EL (cell line): ENCODE results near the gene CMTM8.
A peak's percentile ranks its signal among the peaks of the same experiment; 100 is the strongest.
"Not testable (repeated sequence)": the region's sequence is repeated elsewhere in the genome, so short reads cannot be mapped to it uniquely, and the experiment has no call there.

Experiments used
- DNase-seq: peaks from one replicate; pipeline ENCODE4 v3.0.0-alpha.2; 2016

Gene CMTM8, protein sequence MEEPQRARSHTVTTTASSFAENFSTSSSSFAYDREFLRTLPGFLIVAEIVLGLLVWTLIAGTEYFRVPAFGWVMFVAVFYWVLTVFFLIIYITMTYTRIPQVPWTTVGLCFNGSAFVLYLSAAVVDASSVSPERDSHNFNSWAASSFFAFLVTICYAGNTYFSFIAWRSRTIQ

GRCh38 chr3:32238453-32239306 lies at the start of gene CMTM8:
Gene CMTM8, plus strand, starts transcription at chr3:32238680. Its CDS starts 293 bp downstream, at chr3:32238973.
- peak; percentile 43 for DNase-seq

- DNase-seq, result no peak
Measured at GRCh38 chr3:32189693-32190092, 48.8 kb upstream of the CMTM8 start.

DNA sequence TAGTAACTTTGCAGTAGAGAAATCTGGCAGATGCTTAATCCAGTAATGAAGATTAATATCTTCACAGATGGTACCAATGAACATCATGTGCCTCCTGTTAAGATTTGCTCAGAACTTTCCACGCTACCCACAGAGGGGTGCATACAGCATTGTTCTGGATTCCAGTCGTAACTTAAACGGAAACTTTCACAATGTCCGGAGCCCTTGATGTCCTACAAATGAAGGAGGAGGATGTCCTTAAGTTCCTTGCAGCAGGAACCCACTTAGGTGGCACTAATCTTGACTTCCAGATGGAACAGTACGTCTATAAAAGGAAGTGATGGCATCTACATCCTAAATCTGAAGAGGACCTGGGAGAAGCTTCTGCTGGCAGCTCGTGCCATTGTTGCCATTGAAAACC lies 47.9 kb upstream of the CMTM8 start:
- not testable (repeated sequence) for DNase-seq

DNA sequence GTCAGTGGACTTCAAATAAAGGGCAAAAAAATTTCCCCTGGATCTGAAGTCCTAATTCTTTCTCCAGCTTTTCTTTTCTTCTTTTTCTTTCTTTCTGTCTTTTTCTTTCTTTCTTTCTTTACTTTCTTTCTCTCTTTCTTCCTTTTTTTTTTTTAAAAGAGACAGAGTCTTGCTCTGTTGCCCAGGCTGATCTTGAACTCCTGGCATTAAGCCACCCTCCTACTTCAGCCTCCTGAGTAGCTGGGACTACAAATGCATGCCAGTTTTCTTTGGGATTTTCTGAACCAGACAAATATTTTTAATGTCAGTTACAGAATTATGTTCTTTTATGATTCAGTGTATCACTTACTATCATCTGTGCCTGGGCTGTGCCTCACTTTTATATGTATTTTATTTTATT lies 45.4 kb upstream of the CMTM8 start:
- DNase-seq, result no peak

GRCh38 chr3:32194653-32195052 lies 43.8 kb upstream of the CMTM8 start:
- DNase-seq, result no peak

DNA sequence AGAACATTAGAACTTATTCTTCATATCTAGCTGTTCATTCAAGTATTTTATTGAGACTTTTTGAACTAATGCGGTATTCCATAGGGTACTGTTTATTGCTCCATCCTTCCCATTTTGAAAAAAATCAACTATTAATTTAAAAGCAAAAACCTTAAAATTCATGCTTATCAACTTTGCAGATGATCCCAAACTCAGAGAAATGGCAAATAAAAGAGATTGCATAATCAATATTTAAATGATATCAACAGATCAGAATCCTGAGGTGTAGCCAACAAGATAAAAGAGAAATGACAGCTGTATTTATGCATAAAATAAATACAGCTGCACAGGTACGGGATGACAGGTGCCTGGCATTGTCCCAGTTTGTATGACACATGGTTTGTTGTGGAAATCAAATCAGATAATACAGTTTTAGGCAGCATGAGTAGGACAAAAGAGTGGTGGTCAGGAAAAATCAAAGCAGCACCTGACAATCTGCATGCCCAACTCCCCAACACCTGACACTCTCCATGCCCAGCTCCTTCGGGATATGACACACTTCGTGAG lies 42.4 kb upstream of the CMTM8 start:
- DNase-seq, result no peak

DNA sequence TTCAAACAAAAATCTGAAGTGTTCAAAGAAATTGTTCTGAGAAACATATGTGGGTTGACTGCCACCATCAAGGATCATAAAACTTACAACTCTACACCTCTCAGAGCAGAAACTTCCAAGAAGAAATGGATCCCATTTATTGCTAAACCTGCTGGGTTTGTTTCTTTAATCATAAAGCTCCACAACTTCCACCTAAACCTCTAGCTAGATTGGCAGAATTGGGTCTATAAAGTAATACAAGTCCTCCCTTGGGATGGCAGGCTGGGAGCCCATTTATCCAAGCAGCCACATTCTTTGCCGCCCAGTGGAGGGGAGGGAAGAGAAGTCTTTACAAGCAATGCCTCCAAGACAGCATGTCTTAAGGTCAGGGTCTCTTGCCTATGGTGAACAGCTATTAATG lies 40.5 kb upstream of the CMTM8 start:
- no peak for DNase-seq

- no peak for DNase-seq
Measured at GRCh38 chr3:32198714-32199113, 39.8 kb upstream of the CMTM8 start.

- no peak for DNase-seq
Measured at GRCh38 chr3:32200490-32200889, 38.0 kb upstream of the CMTM8 start.

- no peak for DNase-seq
Measured at GRCh38 chr3:32200992-32201758, 37.3 kb upstream of the CMTM8 start.

DNA sequence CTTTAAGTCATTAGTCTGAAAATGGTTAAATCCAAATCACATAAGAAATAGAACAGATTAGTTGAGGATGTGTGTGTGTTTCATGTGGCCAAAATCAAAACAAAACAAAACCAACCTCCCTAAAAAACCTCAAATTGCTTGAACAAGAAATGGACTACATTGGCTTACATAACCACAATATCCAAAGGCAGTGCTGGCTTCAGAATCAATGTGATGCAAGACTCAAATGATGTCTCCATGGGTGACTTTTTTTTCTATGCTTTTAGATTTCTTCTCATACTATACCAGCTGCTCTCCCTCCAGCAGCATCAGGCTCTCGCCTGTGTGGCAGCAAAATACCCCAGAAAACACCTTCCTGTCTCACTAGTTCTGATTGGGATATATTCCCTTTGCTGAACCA lies 36.0 kb upstream of the CMTM8 start:
- DNase-seq, result no peak

GRCh38 chr3:32203854-32204253 lies 34.6 kb upstream of the CMTM8 start:
- peak; percentile 42 for DNase-seq

DNA sequence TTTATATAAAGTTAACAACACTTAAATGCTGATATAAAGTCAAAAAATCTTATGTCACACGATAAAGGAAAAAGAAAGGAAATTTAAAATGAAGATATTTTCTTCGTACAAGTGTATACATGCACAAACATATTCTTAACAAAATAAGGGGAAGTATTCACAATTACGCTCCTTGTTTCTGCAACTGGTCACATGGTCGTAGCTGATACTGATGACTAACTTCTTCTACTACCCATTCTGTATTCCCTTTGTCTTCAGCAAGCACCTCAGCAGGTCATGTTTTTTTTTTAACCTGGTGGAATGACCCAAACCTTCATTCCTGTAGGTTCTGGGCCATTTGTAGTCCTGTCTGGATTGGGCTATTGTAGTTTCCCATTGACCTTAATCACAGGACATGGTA lies 30.0 kb upstream of the CMTM8 start:
- DNase-seq, result no peak

- DNase-seq, result no peak
Measured at GRCh38 chr3:32215185-32215584, 23.3 kb upstream of the CMTM8 start.

GRCh38 chr3:32216172-32216783 lies 22.2 kb upstream of the CMTM8 start:
- no peak for DNase-seq

DNA sequence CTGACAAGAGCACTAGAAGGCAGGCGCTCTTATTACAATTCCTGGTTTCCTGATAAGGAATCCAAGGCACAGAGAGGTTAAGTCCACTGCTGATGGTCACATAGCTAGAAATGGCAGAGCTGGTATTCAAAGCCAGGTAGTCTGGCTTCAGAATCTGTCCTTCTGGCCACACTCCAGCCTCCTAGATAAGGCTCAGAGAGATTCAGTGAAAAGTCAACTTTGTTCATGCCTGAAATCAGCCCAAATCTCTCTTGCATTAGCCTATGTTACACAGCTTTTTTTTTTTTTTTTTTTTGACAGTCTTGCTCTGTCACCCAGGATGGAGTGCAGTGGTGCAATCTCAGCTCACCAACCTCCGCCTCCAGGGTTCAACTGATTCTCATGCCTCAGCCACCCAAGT lies 21.1 kb upstream of the CMTM8 start:
- DNase-seq, result no peak

- no peak for DNase-seq
Measured at GRCh38 chr3:32219537-32219936, 18.9 kb upstream of the CMTM8 start.

DNA sequence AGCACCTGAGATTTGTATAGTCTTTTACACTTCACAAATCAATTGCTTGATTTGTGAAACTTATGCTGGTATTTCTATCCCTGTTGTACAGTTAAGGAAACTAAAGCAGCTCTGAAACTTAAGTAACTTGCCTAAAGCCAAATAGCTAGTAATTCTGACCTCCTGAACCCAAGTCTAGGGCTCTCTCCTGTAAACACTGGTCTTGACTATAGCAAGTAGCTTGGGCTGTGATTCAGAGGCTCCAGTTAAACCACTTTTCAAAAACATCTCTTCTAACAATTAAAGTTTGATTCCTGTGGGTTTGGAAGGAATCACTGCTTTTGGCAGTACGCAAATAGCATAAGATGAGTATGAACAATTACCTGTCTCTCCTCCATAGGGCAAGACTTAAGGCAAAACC lies 18.5 kb upstream of the CMTM8 start:
- peak; percentile 26 for DNase-seq

GRCh38 chr3:32222950-32223349 lies 15.5 kb upstream of the CMTM8 start:
- no peak for DNase-seq

DNA sequence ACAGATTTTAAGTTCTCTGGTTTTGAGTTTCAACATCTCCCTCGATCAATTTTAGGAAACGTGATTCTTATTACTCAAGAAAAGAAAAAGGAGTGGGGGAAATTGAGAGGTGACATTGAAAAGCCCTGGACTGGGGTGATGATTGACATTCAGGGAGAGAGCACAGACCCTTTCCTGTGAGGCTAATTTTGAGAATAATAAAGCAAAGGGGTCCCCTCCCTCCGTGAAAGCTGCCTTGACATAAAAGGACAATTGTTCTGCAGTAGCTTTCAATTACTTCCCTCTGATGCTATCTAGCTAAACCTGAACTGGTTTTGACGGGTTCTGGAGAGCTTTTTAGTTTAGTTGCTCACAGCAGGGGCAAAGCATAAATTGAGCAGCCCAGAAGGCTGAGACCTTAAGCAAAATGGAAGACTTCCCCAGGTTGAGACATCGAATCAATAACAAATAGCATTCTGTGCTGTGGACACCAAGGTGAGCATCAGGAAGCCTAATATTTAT lies 14.4 kb upstream of the CMTM8 start:
- no peak for DNase-seq

GRCh38 chr3:32226875-32227500 lies 11.5 kb upstream of the CMTM8 start:
- peak; percentile 74 for DNase-seq

GRCh38 chr3:32228743-32229142 lies 9.7 kb upstream of the CMTM8 start:
- DNase-seq, result not testable (repeated sequence)
